HG03378 (cell line): ENCODE data around the gene MTG1.
"Not testable (repeated sequence)": the region's sequence is repeated elsewhere in the genome, so short reads cannot be mapped to it uniquely, and the experiment has no call there.

Experiments
- ATAC-seq: cut with Tn5 transposase; IDR thresholded peaks from one replicate; pipeline ENCODE4 v1.9.1; 2021; ENCODE audit warnings: mild to moderate bottlenecking, moderate library complexity; ENCODE audit not compliant: unreplicated experiment

Gene MTG1

GRCh38 chr10:133377818-133378250 lies 16.1 kb upstream of the MTG1 start:
- ATAC-seq, result no peak

GRCh38 chr10:133378251-133379096 lies 15.5 kb upstream of the MTG1 start:
- peak; percentile 34 for ATAC-seq

- ATAC-seq, result peak; percentile 51
These were observed 14.7 kb upstream of the MTG1 start, which contains the start of gene PAOX for GRCh38 chr10:133379152-133379800. Gene PAOX, plus strand, starts transcription at chr10:133379262. Its CDS starts 55 bp downstream, at chr10:133379317.

DNA sequence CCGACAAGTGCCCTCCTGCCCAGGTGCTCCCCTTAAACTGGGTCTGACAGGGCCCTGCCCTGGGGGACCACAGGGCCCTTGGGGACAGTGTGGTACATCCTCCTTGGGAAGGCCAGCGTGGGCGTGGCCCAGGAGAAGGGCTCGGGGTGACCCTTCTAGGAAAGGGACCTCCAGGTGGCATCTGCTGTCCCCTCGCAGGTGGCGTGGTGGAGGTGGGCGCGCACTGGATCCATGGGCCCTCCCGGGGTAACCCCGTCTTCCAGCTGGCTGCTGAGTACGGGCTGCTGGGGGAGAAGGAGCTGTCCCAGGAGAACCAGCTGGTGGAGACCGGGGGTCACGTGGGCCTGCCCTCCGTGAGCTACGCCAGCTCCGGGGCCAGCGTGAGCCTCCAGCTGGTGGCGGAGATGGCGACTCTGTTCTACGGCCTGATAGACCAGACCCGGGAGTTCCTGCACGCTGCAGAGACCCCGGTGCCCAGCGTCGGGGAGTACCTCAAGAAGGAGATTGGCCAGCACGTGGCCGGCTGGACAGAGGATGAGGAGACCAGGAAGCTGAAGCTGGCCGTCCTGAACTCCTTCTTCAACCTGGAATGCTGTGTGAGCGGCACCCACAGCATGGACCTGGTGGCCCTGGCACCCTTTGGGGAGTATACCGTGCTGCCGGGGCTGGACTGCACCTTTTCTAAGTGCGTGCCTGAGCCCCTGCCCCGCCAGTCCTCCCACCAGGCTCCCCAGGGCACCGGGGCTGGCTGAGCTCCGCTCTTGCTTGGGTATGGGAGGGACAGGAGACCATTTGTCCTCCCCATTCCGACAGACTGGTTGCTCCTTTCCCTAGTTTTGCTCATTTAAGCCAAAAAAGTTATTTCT lies 13.9 kb upstream of the MTG1 start:
- no peak for ATAC-seq

- no peak for ATAC-seq
These were observed 12.9 kb upstream of the MTG1 start for GRCh38 chr10:133381036-133381435.

DNA sequence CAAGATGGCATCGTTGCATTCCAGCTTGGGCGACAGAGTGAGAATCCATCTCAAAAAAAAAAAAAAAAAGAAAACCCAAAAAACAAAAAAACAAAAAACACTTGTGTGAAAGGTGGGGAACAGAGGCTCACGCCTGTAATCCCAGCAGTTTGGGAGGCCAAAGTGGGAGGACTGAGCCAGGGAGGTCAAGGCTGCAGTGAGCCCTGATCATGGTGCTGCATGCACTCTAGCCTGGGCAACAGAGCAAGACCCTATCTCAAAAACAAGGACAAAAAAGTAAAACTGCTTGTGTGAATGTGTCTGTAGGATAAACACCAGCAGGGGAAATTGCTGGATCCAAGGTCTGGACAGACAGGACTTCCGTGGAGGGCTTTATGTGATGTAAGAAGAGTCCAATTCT lies 10.4 kb upstream of the MTG1 start:
- ATAC-seq, result no peak

DNA sequence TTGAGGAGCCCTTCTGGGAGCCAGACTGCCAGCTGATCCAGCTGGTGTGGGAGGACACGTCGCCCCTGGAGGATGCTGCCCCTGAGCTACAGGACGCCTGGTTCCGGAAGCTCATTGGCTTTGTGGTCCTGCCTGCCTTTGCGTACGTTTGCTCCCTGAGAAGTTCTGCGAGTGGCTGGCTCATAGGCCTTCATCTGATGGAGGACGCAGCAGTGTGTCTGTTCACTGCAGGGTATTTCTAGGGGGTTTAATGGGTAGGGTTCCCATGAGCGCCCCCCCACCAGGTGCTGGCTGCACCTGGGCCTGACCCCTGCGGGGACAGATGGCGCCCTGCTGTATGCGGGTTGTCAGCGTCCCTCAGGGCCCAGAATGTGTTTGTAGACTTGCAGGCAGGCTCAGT lies 9.9 kb upstream of the MTG1 start:
- no peak for ATAC-seq

GRCh38 chr10:133385214-133385613 lies 8.7 kb upstream of the MTG1 start:
- no peak for ATAC-seq

DNA sequence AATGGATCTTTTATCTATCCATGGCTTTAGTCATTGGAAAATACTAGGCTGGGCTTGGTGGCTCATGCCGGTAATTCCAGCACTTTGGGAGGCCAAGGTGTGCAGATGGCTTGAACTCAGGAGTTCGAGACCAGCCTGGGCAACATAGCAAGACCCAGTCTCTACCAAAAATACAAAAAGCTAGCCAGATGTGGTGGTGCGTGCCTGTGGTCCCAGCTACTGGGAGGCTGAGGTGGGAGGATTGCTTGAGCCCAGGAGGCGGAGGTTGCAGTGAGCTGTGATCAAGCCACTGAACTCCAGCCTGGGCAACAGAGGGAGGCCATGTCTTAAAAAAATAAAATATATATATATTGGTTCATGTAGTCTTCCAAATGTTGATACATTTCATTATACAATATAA lies 7.0 kb upstream of the MTG1 start:
- not testable (repeated sequence) for ATAC-seq

- no peak for ATAC-seq
These were observed 5.6 kb upstream of the MTG1 start for GRCh38 chr10:133388236-133388972.

- ATAC-seq, result peak; percentile 90
These were observed 4.8 kb upstream of the MTG1 start for GRCh38 chr10:133388973-133389818.

DNA sequence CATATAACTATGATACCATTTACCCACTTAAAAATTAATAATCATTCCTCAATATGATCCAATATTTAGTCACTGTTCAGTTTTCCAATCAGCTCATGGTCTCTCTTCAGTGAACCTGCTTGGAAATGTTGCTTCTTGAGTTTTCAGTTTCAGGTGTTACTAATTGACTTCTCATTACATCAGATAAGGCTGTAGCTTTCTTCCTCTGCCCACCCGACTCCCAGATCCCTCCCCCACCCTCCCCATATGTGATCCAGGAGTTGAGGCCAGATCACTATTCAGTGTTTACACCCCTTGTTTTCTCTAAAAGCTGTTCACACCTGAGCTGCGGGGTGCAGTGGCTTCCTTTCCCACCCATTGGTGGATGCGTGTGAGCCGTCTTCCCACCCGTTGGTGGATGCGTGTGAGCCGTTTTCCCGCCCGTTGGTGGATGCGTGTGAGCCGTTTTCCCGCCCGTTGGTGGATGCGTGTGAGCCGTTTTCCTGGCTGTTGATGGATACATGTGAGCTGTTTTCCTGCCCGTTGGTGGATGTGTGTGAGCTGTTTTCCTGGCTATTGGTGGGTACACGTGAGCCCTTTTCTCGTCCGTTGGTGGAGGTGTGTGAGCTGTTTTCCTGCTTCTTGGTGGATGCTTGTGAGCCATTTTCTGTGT lies 3.2 kb upstream of the MTG1 start:
- no peak for ATAC-seq

GRCh38 chr10:133391249-133391635 lies 2.7 kb upstream of the MTG1 start:
- ATAC-seq, result no peak

GRCh38 chr10:133391761-133392518 lies 2.0 kb upstream of the MTG1 start:
- no peak for ATAC-seq

- ATAC-seq, result no peak
These were observed 425 bp upstream of the MTG1 start for GRCh38 chr10:133393401-133394063.

DNA sequence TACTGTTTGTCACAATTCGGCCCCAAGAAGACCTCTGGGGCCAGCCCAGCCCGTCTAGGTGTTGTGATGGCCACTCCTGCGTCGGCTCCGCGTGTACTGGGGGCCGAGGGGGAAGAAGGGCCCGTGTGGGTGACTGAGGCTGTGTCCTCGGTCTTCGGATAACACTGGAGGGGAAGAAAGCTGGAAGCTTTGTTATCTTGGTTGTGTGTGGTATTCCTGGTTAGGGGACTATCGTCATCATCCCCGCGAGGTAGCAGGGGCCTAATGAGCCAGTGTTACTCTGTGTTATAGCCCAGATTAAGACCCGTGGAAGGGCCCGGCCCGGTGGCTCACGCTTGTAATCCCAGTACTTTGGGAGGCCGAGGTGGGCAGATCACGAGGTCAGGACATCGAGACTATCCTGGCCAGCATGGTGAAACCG lies 854 bp downstream of the MTG1 start:
- ATAC-seq, result no peak

- no peak for ATAC-seq
These were observed 2.2 kb downstream of the MTG1 start for GRCh38 chr10:133396035-133396624.

- no peak for ATAC-seq
These were observed 4.0 kb downstream of the MTG1 start for GRCh38 chr10:133397938-133398337.
